OCI-LY3 (cell line): ENCODE measurements around the gene RNF220.

ENCODE experiments used
- CTCF ChIP-seq: fragments of 200-600, 300-600 bp; sonication (generic); IDR thresholded peaks from 2 replicates; pipeline ENCODE4 v1.5.1; 2014; ENCODE audit warnings: antibody characterized with exemption, low read length, low read depth
- EZH2phosphoT487 ChIP-seq: fragments of 200-600 bp; shearing (Covaris generic); IDR thresholded peaks from 2 replicates; pipeline ENCODE4 v1.6.1; 2018; ENCODE audit warnings: antibody characterized with exemption, mixed run types, low read depth

- TF ChIP-seq CTCF (no peak), EZH2phosphoT487 (no peak)
Observed at GRCh38 chr1:44628962-44629756, 224.1 kb downstream of the RNF220 start.
